OCI-LY7 (cell line): ENCODE measurements around the gene NLN.

Source experiments
- EZH2phosphoT487 ChIP-seq: fragments of 200-600 bp; sonication (generic); IDR thresholded peaks from 2 replicates; pipeline ENCODE4 v1.6.1; 2018; ENCODE audit warnings: low read depth, borderline replicate concordance, mild to moderate bottlenecking, mixed run types, antibody characterized with exemption, low read length, moderate library complexity, mixed read lengths
- TF ChIP-seq, protein P1 (sequence below): fragments of 200-600 bp; sonication (generic); conservative IDR thresholded peaks from 2 replicates; pipeline ENCODE4 v1.5.1; 2014; ENCODE audit warnings: mild to moderate bottlenecking, antibody characterized with exemption, low read length, moderate library complexity, mixed read lengths

DNA sequence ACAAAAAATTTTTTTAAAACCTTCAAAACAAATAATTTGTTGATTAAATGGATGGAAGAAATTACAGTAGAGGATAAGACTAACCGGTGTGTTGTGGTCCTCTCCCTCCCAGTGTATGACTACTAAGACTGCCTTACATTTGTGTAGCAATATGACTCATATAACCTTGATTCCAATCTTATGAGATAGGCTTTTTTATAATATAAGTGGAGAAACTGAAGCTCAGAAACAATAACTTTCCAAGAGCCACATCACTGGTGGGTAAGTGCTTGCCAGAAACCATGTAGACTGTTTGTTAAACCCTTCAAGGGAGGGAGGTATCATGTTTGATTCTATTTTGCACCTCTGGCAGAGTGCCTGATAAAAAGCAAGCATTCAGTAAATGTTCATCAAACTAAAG is 47.5 kb downstream of the NLN start:
- TF ChIP-seq, protein P1, sequence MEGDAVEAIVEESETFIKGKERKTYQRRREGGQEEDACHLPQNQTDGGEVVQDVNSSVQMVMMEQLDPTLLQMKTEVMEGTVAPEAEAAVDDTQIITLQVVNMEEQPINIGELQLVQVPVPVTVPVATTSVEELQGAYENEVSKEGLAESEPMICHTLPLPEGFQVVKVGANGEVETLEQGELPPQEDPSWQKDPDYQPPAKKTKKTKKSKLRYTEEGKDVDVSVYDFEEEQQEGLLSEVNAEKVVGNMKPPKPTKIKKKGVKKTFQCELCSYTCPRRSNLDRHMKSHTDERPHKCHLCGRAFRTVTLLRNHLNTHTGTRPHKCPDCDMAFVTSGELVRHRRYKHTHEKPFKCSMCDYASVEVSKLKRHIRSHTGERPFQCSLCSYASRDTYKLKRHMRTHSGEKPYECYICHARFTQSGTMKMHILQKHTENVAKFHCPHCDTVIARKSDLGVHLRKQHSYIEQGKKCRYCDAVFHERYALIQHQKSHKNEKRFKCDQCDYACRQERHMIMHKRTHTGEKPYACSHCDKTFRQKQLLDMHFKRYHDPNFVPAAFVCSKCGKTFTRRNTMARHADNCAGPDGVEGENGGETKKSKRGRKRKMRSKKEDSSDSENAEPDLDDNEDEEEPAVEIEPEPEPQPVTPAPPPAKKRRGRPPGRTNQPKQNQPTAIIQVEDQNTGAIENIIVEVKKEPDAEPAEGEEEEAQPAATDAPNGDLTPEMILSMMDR: no peak
- no peak for TF ChIP-seq EZH2phosphoT487
